IMR-90 (cell line): Measurements from ENCODE around the gene VPS33B. TPM values are rescaled to one million over a fixed set of nuclear protein-coding genes. Genes with fewer than 3 reads are reported as not detected.
A peak's percentile ranks its signal among the peaks of the same experiment; 100 is the strongest.

Source experiments
- ATAC-seq: fragments of 200-7000 bp; cut with Tn5 transposase; 2 replicates; pipeline ENCODE4 v1.9.1; 2020; ENCODE audit warnings: low read depth, mild to moderate bottlenecking, moderate library complexity
- BruUV-seq: library from RNA; stranded (reverse); fragments of 400-500 nt; replicated peaks from 2 replicates; lab custom pipeline; 2021; lab: Mats Ljungman, UMichigan
- CTCF ChIA-PET: fragments of 300-600 bp; formaldehyde crosslinking; extraction: SDS; loops from one replicate; lab custom pipeline; 2021; ENCODE audit warnings: antibody characterized with exemption; lab: Yijun Ruan, JAX
- POLR2A ChIA-PET: fragments of 300-600 bp; sonication (Branson Sonifier 250); formaldehyde crosslinking; loops from one replicate; lab custom pipeline; 2022; ENCODE audit warnings: antibody characterized with exemption; ENCODE audit not compliant: unreplicated experiment; lab: Charles Lee
- DNase-seq: peaks from one replicate; pipeline ENCODE4 v3.0.0; 2013
- H2AFZ ChIP-seq: replicated peaks from 2 replicates; pipeline ENCODE3; 2013; ENCODE audit warnings: low read length, mild to moderate bottlenecking; ENCODE audit not compliant: poor library complexity
- H2AK5ac ChIP-seq: 2 replicates; pipeline ENCODE4 v1.6.1; 2013; ENCODE audit warnings: low read depth, low read length, inconsistent platforms
- H2AK9ac ChIP-seq: replicated peaks from 2 replicates; pipeline ENCODE3; 2013; ENCODE audit warnings: mild to moderate bottlenecking, low read depth, low read length, moderate library complexity; ENCODE audit not compliant: poor library complexity
- H2BK120ac ChIP-seq: 2 replicates; pipeline ENCODE4 v1.6.1; 2013; ENCODE audit warnings: low read depth, low read length, inconsistent platforms
- H2BK15ac ChIP-seq: 3 replicates; pipeline ENCODE4 v1.6.1; 2013; ENCODE audit warnings: low read depth, low read length, inconsistent platforms
- H2BK20ac ChIP-seq: 2 replicates; pipeline ENCODE4 v1.6.1; 2013; ENCODE audit warnings: low read depth, mild to moderate bottlenecking, inconsistent platforms, low read length, moderate library complexity
- H2BK5ac ChIP-seq: 2 replicates; pipeline ENCODE4 v1.6.1; 2013; ENCODE audit warnings: mild to moderate bottlenecking, low read depth, low read length, inconsistent platforms; ENCODE audit not compliant: poor library complexity, severe bottlenecking
- H3K14ac ChIP-seq: replicated peaks from 2 replicates; pipeline ENCODE4 v1.6.1; 2013; ENCODE audit warnings: low read depth, low read length, inconsistent platforms
- H3K18ac ChIP-seq: 2 replicates; pipeline ENCODE4 v1.6.1; 2013; ENCODE audit warnings: low read depth, low read length, control low read depth
- H3K23ac ChIP-seq: 2 replicates; pipeline ENCODE4 v1.6.1; 2013; ENCODE audit warnings: low read depth, low read length, inconsistent platforms
- H3K27ac ChIP-seq: 2 replicates; pipeline ENCODE4 v1.5.1; 2013; ENCODE audit warnings: mild to moderate bottlenecking, control low read depth, low read length; ENCODE audit not compliant: insufficient read depth
- H3K27me3 ChIP-seq: 2 replicates; pipeline ENCODE4 v1.6.1; 2013; ENCODE audit warnings: low read length; ENCODE audit not compliant: control insufficient read depth, insufficient read depth
- H3K36me3 ChIP-seq: 2 replicates; pipeline ENCODE4 v1.6.1; 2013; ENCODE audit warnings: low read length, mixed read lengths; ENCODE audit not compliant: control insufficient read depth, insufficient read depth
- H3K4ac ChIP-seq: 2 replicates; pipeline ENCODE4 v1.6.1; 2013; ENCODE audit warnings: low read depth, low read length, inconsistent platforms
- H3K4me1 ChIP-seq: 2 replicates; pipeline ENCODE4 v1.6.1; 2013; ENCODE audit warnings: low read length, mixed read lengths; ENCODE audit not compliant: control insufficient read depth, insufficient read depth
- H3K4me2 ChIP-seq: 2 replicates; pipeline ENCODE4 v1.6.1; 2013; ENCODE audit warnings: low read depth, mild to moderate bottlenecking, control low read depth, low read length, moderate library complexity
- H3K4me3 ChIP-seq: 2 replicates; pipeline ENCODE4 v1.5.1; 2013; ENCODE audit warnings: low read depth, mild to moderate bottlenecking, control low read depth, low read length, moderate library complexity; ENCODE audit not compliant: insufficient read depth
- H3K56ac ChIP-seq: 2 replicates; pipeline ENCODE4 v1.6.1; 2013; ENCODE audit warnings: low read length, inconsistent platforms; ENCODE audit not compliant: insufficient read depth; ENCODE audit errors: extremely low read depth
- H3K79me1 ChIP-seq, 2 experiments: 2 replicates each; pipeline ENCODE4 v1.6.1; 2013; ENCODE audit warnings: low read length in 2 of 2, inconsistent platforms in 1 of 2, low read depth in 1 of 2
- H3K9ac ChIP-seq: 2 replicates; pipeline ENCODE4 v1.6.1; 2013; ENCODE audit warnings: low read depth, low read length, control low read depth
- H3K9me1 ChIP-seq: 2 replicates; pipeline ENCODE4 v1.6.1; 2013; ENCODE audit warnings: low read length, inconsistent platforms; ENCODE audit not compliant: insufficient read depth
- H3K9me3 ChIP-seq: 2 replicates; pipeline ENCODE4 v1.6.1; 2013; ENCODE audit warnings: low read length; ENCODE audit not compliant: control insufficient read depth, insufficient read depth
- H4K20me1 ChIP-seq: 2 replicates; pipeline ENCODE4 v1.6.1; 2013; ENCODE audit warnings: low read length, inconsistent platforms; ENCODE audit not compliant: insufficient read depth
- H4K5ac ChIP-seq: 2 replicates; pipeline ENCODE4 v1.6.1; 2013; ENCODE audit warnings: mild to moderate bottlenecking, low read depth, low read length, control low read depth
- H4K8ac ChIP-seq, 2 experiments: 2 replicates each; pipeline ENCODE4 v1.6.1; 2013; ENCODE audit warnings: low read depth in 2 of 2, low read length in 2 of 2, control low read depth in 1 of 2, inconsistent platforms in 1 of 2
- H4K91ac ChIP-seq: 2 replicates; pipeline ENCODE4 v1.6.1; 2013; ENCODE audit warnings: low read depth, low read length, inconsistent platforms; ENCODE audit not compliant: insufficient read depth
- BHLHE40 ChIP-seq: fragments of 150-350 bp; IDR thresholded peaks from 2 replicates; pipeline ENCODE4 v1.6.1; 2016; ENCODE audit warnings: mild to moderate bottlenecking, low read depth, low read length
- FOS ChIP-seq: fragments of 150-350 bp; IDR thresholded peaks from 2 replicates; pipeline ENCODE4 v1.6.1; 2016; ENCODE audit warnings: low read depth, low read length
- MAFK ChIP-seq: IDR thresholded peaks from 2 replicates; pipeline ENCODE4 v1.6.1; 2012; ENCODE audit warnings: low read depth, low read length, improper control_type of control experiment
- MAZ ChIP-seq: IDR thresholded peaks from 2 replicates; pipeline ENCODE4 v1.6.1; 2012; ENCODE audit warnings: low read depth, mild to moderate bottlenecking, low read length, improper control_type of control experiment, moderate library complexity, borderline replicate concordance
- RCOR1 ChIP-seq: IDR thresholded peaks from 2 replicates; pipeline ENCODE4 v1.6.1; 2012; ENCODE audit warnings: mild to moderate bottlenecking, low read length, improper control_type of control experiment; ENCODE audit not compliant: insufficient replicate concordance
- RFX5 ChIP-seq: IDR thresholded peaks from 2 replicates; pipeline ENCODE4 v1.8.0; 2012; ENCODE audit warnings: low read depth, mild to moderate bottlenecking, low read length, moderate library complexity
- SMC3 ChIP-seq: fragments of 150-350 bp; IDR thresholded peaks from 2 replicates; pipeline ENCODE4 v1.6.1; 2016; ENCODE audit warnings: low read depth, mild to moderate bottlenecking, antibody characterized with exemption, low read length, moderate library complexity
- WGBS, 2 experiments: methylation state at CpG; one replicate each; pipeline versions ENCODE4 v1.1.5 to v1.1.7; 2013; ENCODE audit warnings: missing lambda C conversion rate in 2 of 2; ENCODE audit not compliant: insufficient read length in 1 of 2; ENCODE audit errors: extremely low coverage in 2 of 2; 5-methylcytosine and 5-hydroxymethylcytosine counted together
- dilution Hi-C: fragments of 300-500 bp; cut with HindIII; formaldehyde crosslinking; loops from one replicate; pipeline ENCODE4 v1.14.3; 2018; ENCODE audit warnings: low sequenced_read_pairs; ENCODE audit not compliant: unreplicated experiment
- in situ Hi-C: fragments of 300-500 bp; cut with MboI; formaldehyde crosslinking; loops from 3 replicates; pipeline ENCODE4 v1.14.3; 2019; ENCODE audit warnings: low sequenced_read_pairs, inconsistent platforms, mixed read lengths
- intact Hi-C: fragments of 100-400 bp; cut with micrococcal nuclease; formaldehyde crosslinking; loops from 2 replicates; pipeline ENCODE4 v1.10.0; 2022
- polyA plus RNA-seq, 3 experiments: library from polyadenylated mRNA; depleted of rRNA; stranded (reverse); fragments of >200 nt; gene quantifications; 2 replicates each; pipeline ENCODE4 v1.2.3, GENCODE V29; 2012; ENCODE audit warnings: low replicate concordance in 1 of 3
- total RNA-seq: library from RNA; depleted of rRNA; stranded (reverse); fragments of >200 nt; gene quantifications from 2 replicates; pipeline ENCODE4 v1.2.3, GENCODE V29; 2012
- TF ChIP-seq, protein P1 (sequence below): conservative IDR thresholded peaks from 2 replicates; pipeline ENCODE4 v1.5.1; 2012; ENCODE audit warnings: mild to moderate bottlenecking, low read depth, low read length, improper control_type of control experiment
- TF ChIP-seq, protein P2 (sequence below): fragments of 150-350 bp; IDR thresholded peaks from 2 replicates; pipeline ENCODE4 v1.6.1; 2017; ENCODE audit warnings: mild to moderate bottlenecking, antibody characterized with exemption, low read length, low read depth
- TF ChIP-seq, protein P3 (sequence below): fragments of 150-350 bp; IDR thresholded peaks from 2 replicates; pipeline ENCODE4 v1.6.1; 2016; ENCODE audit warnings: low read depth, mild to moderate bottlenecking, low read length, moderate library complexity, borderline replicate concordance

Gene VPS33B
- total and polyA plus RNA-seq, 2 of the 4 experiments (the other 2 are of a cell fraction): 9.0 to 11.3 TPM

DNA sequence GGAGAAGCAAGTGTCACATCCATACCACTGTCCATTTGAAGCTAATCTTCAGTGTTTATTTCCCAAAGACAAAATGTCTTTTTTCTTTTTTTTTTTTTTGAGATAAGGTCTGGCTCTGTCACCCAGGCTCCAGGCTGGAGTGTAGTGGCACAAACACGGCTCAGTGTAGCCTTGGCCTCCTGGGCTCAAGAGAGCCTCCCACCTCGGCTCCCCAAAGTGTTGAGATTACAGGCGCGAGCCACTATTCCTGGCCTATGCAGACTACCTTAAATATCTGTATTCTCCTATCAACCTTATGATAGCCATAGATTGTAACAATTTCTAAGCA is 27.7 kb upstream of the VPS33B start:
- Histone ChIP-seq H3K4me2 (no peak overlapping the region), H2BK20ac (no peak overlapping the region), H3K27ac (no peak overlapping the region), H3K79me1 (no peaks in the 10 kb centered on the region), H3K27me3 (peaks cover 4% of the 10 kb centered on the region), H3K4me3 (no peak overlapping the region), H4K8ac (no peak overlapping the region), H3K23ac (no peak overlapping the region), H4K5ac (no peak overlapping the region), H2BK15ac (no peak overlapping the region), H3K56ac (no peak overlapping the region), H3K9ac (no peak overlapping the region), H3K9me3 (no peaks in the 10 kb centered on the region), H4K91ac (no peak overlapping the region), H3K14ac (no peak overlapping the region), H2AK9ac (no peak overlapping the region), H3K4ac (no peak overlapping the region), H4K20me1 (no peaks in the 10 kb centered on the region), H3K4me1 (no peaks in the 10 kb centered on the region), H2BK5ac (no peak overlapping the region), H2AFZ (no peak overlapping the region), H2AK5ac (no peak overlapping the region), H2BK120ac (no peak overlapping the region), H3K18ac (no peak overlapping the region), H3K36me3 (no peaks in the 10 kb centered on the region), H3K9me1 (no peaks in the 10 kb centered on the region)
- dilution Hi-C loops: loop anchor here (25.0 kb wide), 1 partner anchor 212 kb away; no protein-coding TSS in a partner anchor
- DNase-seq (no peak), ATAC-seq (peak; percentile 24)
- in situ Hi-C loops: no loop called here
- TF ChIP-seq MAZ (no peak), MAFK (no peak), SMC3 (no peak), FOS (no peak), RFX5 (no peak), BHLHE40 (no peak), RCOR1 (no peak)
- TF ChIP-seq, protein P1, sequence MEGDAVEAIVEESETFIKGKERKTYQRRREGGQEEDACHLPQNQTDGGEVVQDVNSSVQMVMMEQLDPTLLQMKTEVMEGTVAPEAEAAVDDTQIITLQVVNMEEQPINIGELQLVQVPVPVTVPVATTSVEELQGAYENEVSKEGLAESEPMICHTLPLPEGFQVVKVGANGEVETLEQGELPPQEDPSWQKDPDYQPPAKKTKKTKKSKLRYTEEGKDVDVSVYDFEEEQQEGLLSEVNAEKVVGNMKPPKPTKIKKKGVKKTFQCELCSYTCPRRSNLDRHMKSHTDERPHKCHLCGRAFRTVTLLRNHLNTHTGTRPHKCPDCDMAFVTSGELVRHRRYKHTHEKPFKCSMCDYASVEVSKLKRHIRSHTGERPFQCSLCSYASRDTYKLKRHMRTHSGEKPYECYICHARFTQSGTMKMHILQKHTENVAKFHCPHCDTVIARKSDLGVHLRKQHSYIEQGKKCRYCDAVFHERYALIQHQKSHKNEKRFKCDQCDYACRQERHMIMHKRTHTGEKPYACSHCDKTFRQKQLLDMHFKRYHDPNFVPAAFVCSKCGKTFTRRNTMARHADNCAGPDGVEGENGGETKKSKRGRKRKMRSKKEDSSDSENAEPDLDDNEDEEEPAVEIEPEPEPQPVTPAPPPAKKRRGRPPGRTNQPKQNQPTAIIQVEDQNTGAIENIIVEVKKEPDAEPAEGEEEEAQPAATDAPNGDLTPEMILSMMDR: no peak
- TF ChIP-seq, protein P2, sequence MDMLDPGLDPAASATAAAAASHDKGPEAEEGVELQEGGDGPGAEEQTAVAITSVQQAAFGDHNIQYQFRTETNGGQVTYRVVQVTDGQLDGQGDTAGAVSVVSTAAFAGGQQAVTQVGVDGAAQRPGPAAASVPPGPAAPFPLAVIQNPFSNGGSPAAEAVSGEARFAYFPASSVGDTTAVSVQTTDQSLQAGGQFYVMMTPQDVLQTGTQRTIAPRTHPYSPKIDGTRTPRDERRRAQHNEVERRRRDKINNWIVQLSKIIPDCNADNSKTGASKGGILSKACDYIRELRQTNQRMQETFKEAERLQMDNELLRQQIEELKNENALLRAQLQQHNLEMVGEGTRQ: no peak
- TF ChIP-seq, protein P3, sequence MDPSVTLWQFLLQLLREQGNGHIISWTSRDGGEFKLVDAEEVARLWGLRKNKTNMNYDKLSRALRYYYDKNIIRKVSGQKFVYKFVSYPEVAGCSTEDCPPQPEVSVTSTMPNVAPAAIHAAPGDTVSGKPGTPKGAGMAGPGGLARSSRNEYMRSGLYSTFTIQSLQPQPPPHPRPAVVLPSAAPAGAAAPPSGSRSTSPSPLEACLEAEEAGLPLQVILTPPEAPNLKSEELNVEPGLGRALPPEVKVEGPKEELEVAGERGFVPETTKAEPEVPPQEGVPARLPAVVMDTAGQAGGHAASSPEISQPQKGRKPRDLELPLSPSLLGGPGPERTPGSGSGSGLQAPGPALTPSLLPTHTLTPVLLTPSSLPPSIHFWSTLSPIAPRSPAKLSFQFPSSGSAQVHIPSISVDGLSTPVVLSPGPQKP: no peak
- ChIA-PET CTCF (interaction anchor here (0.6 to 2.0 kb wide), 6 partner anchors 28 to 971 kb away, joined by 3 to 9 read pairs (median 6); partner anchors contain the start of genes PRC1 and VPS33B), POLR2A (no interaction called here)
- BruUV-seq: no TSS peak
- intact Hi-C loops: loop anchor here (1.0 to 10.0 kb wide), 2 partner anchors 94 to 1035 kb away; no protein-coding TSS in a partner anchor
- 100% methylated on average over 1 of the region's 4 CpGs; no CpG with 5 or more reads in 1 of the 2 experiments for WGBS, 2 experiments
